Gastrocnemius medialis (tissue), 4 donors: Measurements from ENCODE around the gene PGD.

Experiments used
- CTCF ChIP-seq, 5 experiments: fragments of 450-650 bp in 3 of 5; fragments of 200-600 bp in 2 of 5; sonication (generic) in 2 of 5; IDR thresholded peaks in 4 of 5; conservative IDR thresholded peaks in 1 of 5; 1 replicate in 4 of 5; 2 replicates in 1 of 5; pipeline ENCODE4 v1.5.1; 2016 to 2019; ENCODE audit warnings: antibody characterized with exemption in 5 of 5, mild to moderate bottlenecking in 3 of 5, moderate library complexity in 3 of 5
- POLR2A ChIP-seq, 2 donors: fragments of 450-650 bp; IDR thresholded peaks; one replicate each; pipeline ENCODE4 v1.6.1; 2017; ENCODE audit warnings: antibody characterized with exemption in 2 of 2, mild to moderate bottlenecking in 2 of 2, moderate library complexity in 2 of 2

- TF ChIP-seq CTCF (IDR thresholded peaks at IDR 0.05 in 4 of 5, conservative IDR thresholded peaks at IDR 0.05 in 1 of 5) (no peak), POLR2A (IDR thresholded peaks at IDR 0.05) (no peak)
Observed at GRCh38 chr1:10438677-10439163, 39.9 kb downstream of the PGD start.
